ENCODE data around the gene CARD11.

CARD11 gene

GRCh38 chr7:3043544-3044371 lies at the start of gene CARD11:
Gene CARD11 (minus strand): TSS chr7:3043867. CDS start chr7:2958506, 85,361 bp downstream.
- no peak for DNase-seq (ENCODE audit: low read depth)

GRCh38 chr7:3092468-3092867 lies 48.8 kb upstream of the CARD11 start:
- DNase-seq (ENCODE audit: low read depth): peak; percentile 49

- no peak for DNase-seq (ENCODE audit: low read depth)
Observed at GRCh38 chr7:3091631-3092030, 48.0 kb upstream of the CARD11 start.

- no peak for DNase-seq (ENCODE audit: low read depth)
Observed at GRCh38 chr7:3089493-3089892, 45.8 kb upstream of the CARD11 start.

- no peak for DNase-seq (ENCODE audit: low read depth)
Observed at GRCh38 chr7:3087243-3087755, 43.6 kb upstream of the CARD11 start.

GRCh38 chr7:3083350-3083749 lies 39.7 kb upstream of the CARD11 start:
- DNase-seq (ENCODE audit: low read depth): no peak

- DNase-seq (ENCODE audit: low read depth): no peak
Observed at GRCh38 chr7:3082831-3083230, 39.2 kb upstream of the CARD11 start.

- DNase-seq (ENCODE audit: low read depth): no peak
Observed at GRCh38 chr7:3082386-3082785, 38.7 kb upstream of the CARD11 start.

- no peak for DNase-seq (ENCODE audit: low read depth)
Observed at GRCh38 chr7:3080106-3080505, 36.4 kb upstream of the CARD11 start.

GRCh38 chr7:3078514-3078913 lies 34.8 kb upstream of the CARD11 start:
- DNase-seq (ENCODE audit: low read depth): no peak

GRCh38 chr7:3076700-3077099 lies 33.0 kb upstream of the CARD11 start:
- DNase-seq (ENCODE audit: low read depth): no peak

GRCh38 chr7:3076163-3076562 lies 32.5 kb upstream of the CARD11 start:
- DNase-seq (ENCODE audit: low read depth): no peak

GRCh38 chr7:3075441-3075840 lies 31.8 kb upstream of the CARD11 start:
- DNase-seq (ENCODE audit: low read depth): no peak

- no peak for DNase-seq (ENCODE audit: low read depth)
Observed at GRCh38 chr7:3074459-3074821, 30.8 kb upstream of the CARD11 start.

- DNase-seq (ENCODE audit: low read depth): no peak
Observed at GRCh38 chr7:3073763-3074458, 30.2 kb upstream of the CARD11 start.

GRCh38 chr7:3070908-3071307 lies 27.2 kb upstream of the CARD11 start:
- no peak for DNase-seq (ENCODE audit: low read depth)

GRCh38 chr7:3069771-3070449 lies 26.2 kb upstream of the CARD11 start:
- DNase-seq (ENCODE audit: low read depth): no peak

GRCh38 chr7:3068530-3068929 lies 24.9 kb upstream of the CARD11 start:
- no peak for DNase-seq (ENCODE audit: low read depth)

GRCh38 chr7:3067606-3068380 lies 24.1 kb upstream of the CARD11 start:
- no peak for DNase-seq (ENCODE audit: low read depth)

- DNase-seq (ENCODE audit: low read depth): no peak
Observed at GRCh38 chr7:3067193-3067592, 23.5 kb upstream of the CARD11 start.

GRCh38 chr7:3066506-3066905 lies 22.8 kb upstream of the CARD11 start:
- DNase-seq (ENCODE audit: low read depth): no peak

GRCh38 chr7:3065724-3066143 lies 22.1 kb upstream of the CARD11 start:
- DNase-seq (ENCODE audit: low read depth): peak; percentile 38
